Suprapubic skin (tissue), 4 donors: Measurements from ENCODE around the gene PDE4D. TPM values are rescaled to one million over a fixed set of nuclear protein-coding genes. Genes with fewer than 3 reads are reported as not detected.

Source experiments
- DNase-seq, 2 donors: peaks; one replicate each; pipeline ENCODE4 v3.0.0-alpha.2; 2019; ENCODE audit warnings: low spot score in 2 of 2
- H3K27ac ChIP-seq: fragments of 200-600 bp; sonication (generic); one replicate; pipeline ENCODE4 v1.5.1; 2019
- H3K27me3 ChIP-seq: fragments of 200-600 bp; sonication (generic); one replicate; pipeline ENCODE4 v1.5.1; 2019
- H3K36me3 ChIP-seq: fragments of 200-600 bp; sonication (generic); one replicate; pipeline ENCODE4 v1.5.1; 2019
- H3K4me1 ChIP-seq: fragments of 200-600 bp; sonication (generic); one replicate; pipeline ENCODE4 v1.5.1; 2019
- H3K4me3 ChIP-seq: fragments of 200-600 bp; sonication (generic); one replicate; pipeline ENCODE4 v1.5.1; 2019; ENCODE audit warnings: mild to moderate bottlenecking
- H3K9me3 ChIP-seq: fragments of 200-600 bp; sonication (generic); one replicate; pipeline ENCODE4 v1.5.1; 2019
- EP300 ChIP-seq: sonication (generic); formaldehyde crosslinking; IDR thresholded peaks from one replicate; pipeline ENCODE4 v1.6.1; 2017; ENCODE audit warnings: antibody characterized with exemption
- POLR2A ChIP-seq, 2 donors: fragments of 450-650 bp; IDR thresholded peaks; one replicate each; pipeline ENCODE4 v1.6.1; 2017; ENCODE audit warnings: antibody characterized with exemption in 2 of 2, mild to moderate bottlenecking in 2 of 2, moderate library complexity in 2 of 2
- POLR2AphosphoS5 ChIP-seq, 3 donors: sonication (generic); formaldehyde crosslinking; IDR thresholded peaks; one replicate each; pipeline ENCODE4 v1.6.1; 2017; ENCODE audit warnings: antibody characterized with exemption in 3 of 3
- WGBS: methylation state at CpG from one replicate; pipeline ENCODE4 v1.1.5; 2018; 5-methylcytosine and 5-hydroxymethylcytosine counted together
- total RNA-seq, 4 donors: library from RNA; depleted of rRNA; stranded (reverse); fragments of >200 nt; gene quantifications; one replicate each; pipeline ENCODE4 v1.1.0, GENCODE V29; 2016
- TF ChIP-seq, protein P1 (sequence below), 2 donors: fragments of 200-600 bp in 1 of 2; fragments of 450-650 bp in 1 of 2; sonication (generic) in 1 of 2; IDR thresholded peaks; one replicate each; pipeline ENCODE4 v1.5.1; 2016 to 2019; ENCODE audit warnings: antibody characterized with exemption in 2 of 2, mild to moderate bottlenecking in 1 of 2, moderate library complexity in 1 of 2

Gene PDE4D
- total RNA-seq, 4 donors from 2014 or later: 26.8 to 57.2 (median 29.9) TPM

DNA sequence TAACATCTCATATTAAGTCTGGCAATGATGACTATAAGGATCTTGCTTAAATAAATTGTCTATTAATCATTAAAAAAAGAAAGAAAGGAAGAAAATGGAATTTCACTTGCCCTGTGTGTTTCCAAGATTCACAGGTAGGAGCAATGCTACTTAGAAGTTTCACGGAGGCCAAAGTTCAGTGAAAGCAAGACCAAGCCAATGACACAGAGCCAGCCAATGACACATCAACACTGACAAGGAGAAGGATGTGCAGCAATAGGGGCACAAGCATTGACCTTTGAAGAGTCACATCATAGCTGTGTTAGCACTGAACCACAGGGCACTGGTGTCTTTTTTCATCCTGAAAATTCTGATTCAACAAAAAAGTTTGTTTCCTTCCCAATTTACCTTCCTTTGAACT, 364.3 kb downstream of the PDE4D start:
- no peaks in the 10 kb centered on the region for H3K27me3 ChIP-seq
- DNase-seq: no peak
- H3K27ac ChIP-seq: no peak overlapping the region
- TF ChIP-seq POLR2AphosphoS5 (IDR thresholded peaks at IDR 0.05) (no peak), EP300 (no peak), POLR2A (IDR thresholded peaks at IDR 0.05) (no peak)
- TF ChIP-seq, protein P1, sequence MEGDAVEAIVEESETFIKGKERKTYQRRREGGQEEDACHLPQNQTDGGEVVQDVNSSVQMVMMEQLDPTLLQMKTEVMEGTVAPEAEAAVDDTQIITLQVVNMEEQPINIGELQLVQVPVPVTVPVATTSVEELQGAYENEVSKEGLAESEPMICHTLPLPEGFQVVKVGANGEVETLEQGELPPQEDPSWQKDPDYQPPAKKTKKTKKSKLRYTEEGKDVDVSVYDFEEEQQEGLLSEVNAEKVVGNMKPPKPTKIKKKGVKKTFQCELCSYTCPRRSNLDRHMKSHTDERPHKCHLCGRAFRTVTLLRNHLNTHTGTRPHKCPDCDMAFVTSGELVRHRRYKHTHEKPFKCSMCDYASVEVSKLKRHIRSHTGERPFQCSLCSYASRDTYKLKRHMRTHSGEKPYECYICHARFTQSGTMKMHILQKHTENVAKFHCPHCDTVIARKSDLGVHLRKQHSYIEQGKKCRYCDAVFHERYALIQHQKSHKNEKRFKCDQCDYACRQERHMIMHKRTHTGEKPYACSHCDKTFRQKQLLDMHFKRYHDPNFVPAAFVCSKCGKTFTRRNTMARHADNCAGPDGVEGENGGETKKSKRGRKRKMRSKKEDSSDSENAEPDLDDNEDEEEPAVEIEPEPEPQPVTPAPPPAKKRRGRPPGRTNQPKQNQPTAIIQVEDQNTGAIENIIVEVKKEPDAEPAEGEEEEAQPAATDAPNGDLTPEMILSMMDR (IDR thresholded peaks at IDR 0.05): no peak
- H3K4me1 ChIP-seq: no peaks in the 10 kb centered on the region
- H3K36me3 ChIP-seq: no peaks in the 10 kb centered on the region
- H3K9me3 ChIP-seq: no peaks in the 10 kb centered on the region
- no peak overlapping the region for H3K4me3 ChIP-seq
- WGBS: 100% methylated on average over 1 of the region's 1 CpG

DNA sequence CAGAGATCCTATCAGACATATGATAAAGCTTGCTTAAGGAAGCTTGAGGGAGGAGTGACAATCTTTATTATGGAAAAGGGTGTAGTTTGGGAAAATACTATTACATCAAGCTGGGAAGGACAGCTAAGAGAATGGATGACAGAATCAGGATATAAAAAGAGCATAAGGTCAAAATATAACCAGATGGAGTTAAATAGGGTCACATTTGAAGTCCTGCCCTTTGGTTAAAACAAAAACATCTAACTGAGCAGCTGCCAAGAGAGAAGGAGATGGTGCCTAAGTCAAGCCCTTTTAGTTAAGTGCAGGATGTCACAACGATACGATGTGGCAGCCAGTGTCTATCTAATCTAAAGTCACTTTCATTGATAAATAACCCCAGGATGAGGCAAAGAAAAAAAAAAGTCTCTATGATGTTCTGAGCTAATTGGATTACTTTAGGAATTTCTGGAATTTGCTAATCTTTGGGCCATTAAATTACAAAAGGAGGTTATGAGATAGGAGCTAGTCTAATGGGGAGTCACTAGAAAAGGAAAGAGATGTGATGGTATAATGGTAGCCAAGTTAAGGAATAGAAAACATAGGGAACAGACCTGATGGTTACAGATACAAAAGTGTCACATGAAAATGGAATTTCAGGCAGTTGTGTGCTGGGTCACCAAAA, 365.2 kb downstream of the PDE4D start:
- Histone ChIP-seq H3K9me3 (no peaks in the 10 kb centered on the region), H3K4me3 (no peak overlapping the region)
- 58% methylated on average over 2 of the region's 2 CpGs for WGBS

DNA sequence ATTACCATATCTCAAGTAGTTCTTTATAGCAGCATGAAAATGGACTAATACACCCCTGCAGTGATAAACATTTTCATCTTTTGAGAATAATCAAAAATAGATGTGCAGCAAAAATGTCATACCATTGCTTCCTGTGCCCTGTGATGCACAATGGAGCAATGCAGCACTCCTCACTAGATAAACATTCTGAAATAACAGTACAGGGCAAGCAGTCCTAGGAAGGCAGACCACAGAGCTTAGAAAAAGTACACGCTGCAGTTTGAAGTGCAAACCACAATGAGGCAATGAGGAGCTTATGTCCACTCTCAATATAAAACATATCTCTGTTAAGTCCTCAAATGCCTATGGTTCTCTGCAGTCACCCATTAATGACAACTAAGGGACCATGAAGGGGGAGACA, 367.6 kb downstream of the PDE4D start:
- TF ChIP-seq, protein P1 (IDR thresholded peaks at IDR 0.05): no peak
- TF ChIP-seq EP300 (no peak), POLR2A (IDR thresholded peaks at IDR 0.05) (no peak), POLR2AphosphoS5 (IDR thresholded peaks at IDR 0.05) (no peak)
- Histone ChIP-seq H3K4me3 (no peak overlapping the region), H3K9me3 (no peaks in the 10 kb centered on the region), H3K27ac (no peak overlapping the region), H3K4me1 (no peaks in the 10 kb centered on the region), H3K36me3 (no peaks in the 10 kb centered on the region), H3K27me3 (no peaks in the 10 kb centered on the region)
- WGBS: 83% methylated on average over 1 of the region's 1 CpG
- DNase-seq: no peak

More for the DNA sequence above, 365.2 kb downstream of the PDE4D start:
- Histone ChIP-seq H3K27me3 (no peaks in the 10 kb centered on the region), H3K4me1 (no peaks in the 10 kb centered on the region), H3K27ac (no peak overlapping the region), H3K36me3 (no peaks in the 10 kb centered on the region)
- TF ChIP-seq POLR2A (IDR thresholded peaks at IDR 0.05) (no peak), EP300 (no peak), POLR2AphosphoS5 (IDR thresholded peaks at IDR 0.05) (no peak)
- TF ChIP-seq, protein P1 (IDR thresholded peaks at IDR 0.05): no peak
- DNase-seq: no peak

DNA sequence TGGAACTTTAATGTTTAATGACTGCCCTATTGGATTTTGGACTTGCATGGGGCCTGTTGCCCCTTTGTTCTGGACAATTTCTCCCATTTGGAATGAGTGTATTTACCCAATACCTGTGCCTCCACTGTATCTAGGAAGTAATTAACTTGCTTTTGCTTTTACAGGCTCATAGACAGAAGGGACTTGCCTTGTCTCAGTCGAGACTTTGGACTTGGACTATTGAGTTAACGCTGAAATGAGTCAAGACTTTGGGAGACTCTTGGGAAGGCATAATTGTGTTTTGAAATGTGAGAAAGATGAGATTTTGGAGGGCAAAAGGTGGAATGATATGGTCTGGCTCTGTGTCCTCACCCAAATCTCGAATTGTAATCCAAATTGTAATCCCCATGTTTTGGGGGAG, 368.2 kb downstream of the PDE4D start:
- Histone ChIP-seq H3K4me3 (no peak overlapping the region), H3K4me1 (no peaks in the 10 kb centered on the region), H3K9me3 (no peaks in the 10 kb centered on the region), H3K36me3 (no peaks in the 10 kb centered on the region), H3K27ac (no peak overlapping the region), H3K27me3 (no peaks in the 10 kb centered on the region)
- no peak for DNase-seq
- WGBS: 89% methylated on average over 3 of the region's 3 CpGs
- TF ChIP-seq, protein P1 (IDR thresholded peaks at IDR 0.05): no peak
- no peak for TF ChIP-seq POLR2AphosphoS5 (IDR thresholded peaks at IDR 0.05)
- no peak for TF ChIP-seq EP300
- no peak for TF ChIP-seq POLR2A (IDR thresholded peaks at IDR 0.05)

DNA sequence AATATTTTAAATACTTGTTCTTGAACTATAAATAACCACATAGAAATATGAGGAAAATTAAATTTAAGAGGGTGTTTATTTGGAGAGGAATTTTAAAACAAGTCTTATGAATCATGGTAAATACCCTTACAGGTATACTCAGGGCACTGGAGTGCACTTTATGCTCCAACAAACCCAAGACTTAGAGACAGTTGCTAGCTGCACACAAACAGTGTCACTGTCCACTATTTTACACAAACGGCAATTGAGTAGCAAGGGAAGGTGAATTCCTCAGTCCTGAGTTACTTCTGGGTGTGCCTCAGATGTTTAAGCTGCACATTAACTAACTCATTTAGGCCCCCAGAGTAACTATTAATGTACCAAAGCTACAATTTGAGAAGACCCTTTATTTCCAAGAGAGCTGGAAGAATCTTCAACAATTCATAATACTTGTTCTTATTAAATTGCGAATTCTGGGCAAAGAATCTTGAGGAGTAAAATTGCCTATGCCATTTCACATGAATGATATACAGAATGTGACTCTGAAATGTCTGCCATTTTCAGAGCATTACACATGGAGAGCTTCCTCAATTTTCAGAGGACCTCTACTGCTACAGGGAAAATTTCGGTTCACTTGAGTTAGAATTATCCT, 371.2 kb downstream of the PDE4D start:
- Histone ChIP-seq H3K27ac (no peak overlapping the region), H3K36me3 (no peaks in the 10 kb centered on the region), H3K27me3 (no peaks in the 10 kb centered on the region), H3K9me3 (no peaks in the 10 kb centered on the region), H3K4me3 (no peak overlapping the region), H3K4me1 (no peaks in the 10 kb centered on the region)
- DNase-seq: no peak
- TF ChIP-seq EP300: no peak
- no peak for TF ChIP-seq POLR2A (IDR thresholded peaks at IDR 0.05)
- TF ChIP-seq, protein P1 (IDR thresholded peaks at IDR 0.05): no peak
- no peak for TF ChIP-seq POLR2AphosphoS5 (IDR thresholded peaks at IDR 0.05)
- 82% methylated on average over 3 of the region's 3 CpGs for WGBS
